Measurements from ENCODE around the gene C14orf119.

C14orf119 gene

GRCh38 chr14:23121361-23121771 is 26.1 kb downstream of the C14orf119 start:
- TF ChIP-seq CTCF (IDR thresholded peaks at IDR 0.05; ENCODE audit: low read depth, low read length) = no peak

GRCh38 chr14:23122086-23122485 is 26.8 kb downstream of the C14orf119 start:
- no peak overlapping the region for H3K4me3 ChIP-seq (ENCODE audit: low read depth, low read length)
- no peak for TF ChIP-seq CTCF (IDR thresholded peaks at IDR 0.05; ENCODE audit: low read depth, low read length)

More at GRCh38 chr14:23121361-23121771, 26.1 kb downstream of the C14orf119 start:
- H3K4me3 ChIP-seq (ENCODE audit: low read depth, low read length) = no peak overlapping the region

- no peak for TF ChIP-seq CTCF (IDR thresholded peaks at IDR 0.05; ENCODE audit: low read depth, low read length)
Measured at GRCh38 chr14:23123419-23123818, 28.1 kb downstream of the C14orf119 start.

GRCh38 chr14:23124337-23124954 is 29.1 kb downstream of the C14orf119 start:
- no peak overlapping the region for H3K4me3 ChIP-seq (ENCODE audit: low read depth, low read length)
- no peak for TF ChIP-seq CTCF (IDR thresholded peaks at IDR 0.05; ENCODE audit: low read depth, low read length)

More at GRCh38 chr14:23123419-23123818, 28.1 kb downstream of the C14orf119 start:
- no peak overlapping the region for H3K4me3 ChIP-seq (ENCODE audit: low read depth, low read length)

GRCh38 chr14:23125011-23125410 is 29.7 kb downstream of the C14orf119 start:
- no peak overlapping the region for H3K4me3 ChIP-seq (ENCODE audit: low read depth, low read length)
- no peak for TF ChIP-seq CTCF (IDR thresholded peaks at IDR 0.05; ENCODE audit: low read depth, low read length)

- no peak for TF ChIP-seq CTCF (IDR thresholded peaks at IDR 0.05; ENCODE audit: low read depth, low read length)
- no peak overlapping the region for H3K4me3 ChIP-seq (ENCODE audit: low read depth, low read length)
Measured at GRCh38 chr14:23125933-23126524, 30.7 kb downstream of the C14orf119 start.

- H3K4me3 ChIP-seq (ENCODE audit: low read depth, low read length) = no peak overlapping the region
- no peak for TF ChIP-seq CTCF (IDR thresholded peaks at IDR 0.05; ENCODE audit: low read depth, low read length)
Measured at GRCh38 chr14:23126548-23127278, 31.4 kb downstream of the C14orf119 start.

Data from WI38 (cell line).